Gastroesophageal sphincter (tissue), 3 donors: Measurements from ENCODE around the gene SERTAD2.

Experiments used
- EP300 ChIP-seq: sonication (generic); formaldehyde crosslinking; IDR thresholded peaks from one replicate; pipeline ENCODE4 v1.6.1; 2017; ENCODE audit warnings: antibody characterized with exemption, mild to moderate bottlenecking
- TF ChIP-seq, protein P1 (sequence below), 4 experiments: fragments of 200-600 bp in 2 of 4; fragments of 450-650 bp in 2 of 4; sonication (generic) in 1 of 4; IDR thresholded peaks; one replicate each; pipeline ENCODE4 v1.5.1; 2017 to 2019; ENCODE audit warnings: antibody characterized with exemption in 4 of 4, mild to moderate bottlenecking in 2 of 4, moderate library complexity in 2 of 4

DNA sequence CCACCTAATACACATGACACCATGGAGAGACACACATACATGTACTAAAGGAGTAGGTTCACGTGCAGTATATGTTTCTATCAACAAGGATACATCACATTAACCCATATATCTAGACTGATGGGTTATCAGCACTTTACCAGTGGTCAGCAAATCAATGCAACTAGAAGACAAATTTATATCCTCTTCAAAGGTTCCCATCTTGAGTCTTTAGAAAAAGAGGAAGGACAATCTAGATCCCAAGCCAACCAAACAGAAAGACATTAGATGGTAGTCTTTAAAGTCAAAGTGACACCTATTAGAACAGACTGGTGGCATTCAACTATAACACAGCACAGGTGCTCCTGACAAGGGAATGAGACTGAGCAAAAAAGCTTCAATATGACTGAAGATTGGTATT is 13.8 kb upstream of the SERTAD2 start:
- no peak for TF ChIP-seq EP300
- TF ChIP-seq, protein P1, sequence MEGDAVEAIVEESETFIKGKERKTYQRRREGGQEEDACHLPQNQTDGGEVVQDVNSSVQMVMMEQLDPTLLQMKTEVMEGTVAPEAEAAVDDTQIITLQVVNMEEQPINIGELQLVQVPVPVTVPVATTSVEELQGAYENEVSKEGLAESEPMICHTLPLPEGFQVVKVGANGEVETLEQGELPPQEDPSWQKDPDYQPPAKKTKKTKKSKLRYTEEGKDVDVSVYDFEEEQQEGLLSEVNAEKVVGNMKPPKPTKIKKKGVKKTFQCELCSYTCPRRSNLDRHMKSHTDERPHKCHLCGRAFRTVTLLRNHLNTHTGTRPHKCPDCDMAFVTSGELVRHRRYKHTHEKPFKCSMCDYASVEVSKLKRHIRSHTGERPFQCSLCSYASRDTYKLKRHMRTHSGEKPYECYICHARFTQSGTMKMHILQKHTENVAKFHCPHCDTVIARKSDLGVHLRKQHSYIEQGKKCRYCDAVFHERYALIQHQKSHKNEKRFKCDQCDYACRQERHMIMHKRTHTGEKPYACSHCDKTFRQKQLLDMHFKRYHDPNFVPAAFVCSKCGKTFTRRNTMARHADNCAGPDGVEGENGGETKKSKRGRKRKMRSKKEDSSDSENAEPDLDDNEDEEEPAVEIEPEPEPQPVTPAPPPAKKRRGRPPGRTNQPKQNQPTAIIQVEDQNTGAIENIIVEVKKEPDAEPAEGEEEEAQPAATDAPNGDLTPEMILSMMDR (IDR thresholded peaks at IDR 0.05) = no peak
